Nephron (organoid): ENCODE results near the gene MS4A14.

ENCODE experiments used
- H3K27ac Mint-ChIP-seq, 3 experiments: 2 replicates each; pipeline ENCODE4 v1.8.0; 2020; ENCODE audit warnings: mixed read lengths in 3 of 3, mild to moderate bottlenecking in 2 of 3, moderate library complexity in 1 of 3
- H3K27me3 Mint-ChIP-seq: 2 replicates; pipeline ENCODE4 v1.8.0; 2021; ENCODE audit warnings: low read depth, mild to moderate bottlenecking, moderate library complexity, mixed read lengths
- H3K36me3 Mint-ChIP-seq: 2 replicates; pipeline ENCODE4 v1.8.0; 2020; ENCODE audit warnings: low read depth, mixed read lengths
- H3K4me1 Mint-ChIP-seq: 2 replicates; pipeline ENCODE4 v1.8.0; 2020; ENCODE audit warnings: mixed read lengths
- H3K4me3 Mint-ChIP-seq, 3 experiments: 2 replicates each; pipeline ENCODE4 v1.8.0; 2020; ENCODE audit warnings: mild to moderate bottlenecking in 3 of 3, mixed read lengths in 3 of 3, moderate library complexity in 2 of 3
- H3K9me3 Mint-ChIP-seq: 2 replicates; pipeline ENCODE4 v1.8.0; 2020; ENCODE audit warnings: mixed read lengths
- CTCF ChIP-seq, 3 experiments: fragments of 200-600 bp; sonication (generic); IDR thresholded peaks; one replicate each; pipeline ENCODE4 v1.5.0; 2021; ENCODE audit warnings: antibody characterized with exemption in 3 of 3; ENCODE audit not compliant: unreplicated experiment in 3 of 3

Gene MS4A14

GRCh38 chr11:60370811-60371298 is 25.4 kb upstream of the MS4A14 start:
- Mint-ChIP-seq H3K27me3 (peaks cover 4% of the 10 kb centered on the region), H3K9me3 (no peaks in the 10 kb centered on the region), H3K27ac (no peak overlapping the region), H3K4me1 (peaks cover 4% of the 10 kb centered on the region), H3K4me3 (no peak overlapping the region), H3K36me3 (no peaks in the 10 kb centered on the region)
- no peak for TF ChIP-seq CTCF (IDR thresholded peaks at IDR 0.05; ENCODE audit: unreplicated experiment in 3 of 3)

GRCh38 chr11:60371386-60371785 is 24.9 kb upstream of the MS4A14 start:
- no peaks in the 10 kb centered on the region for H3K9me3 Mint-ChIP-seq
- peaks cover 4% of the 10 kb centered on the region for H3K27me3 Mint-ChIP-seq
- H3K27ac Mint-ChIP-seq, result no peak overlapping the region
- no peak for TF ChIP-seq CTCF (IDR thresholded peaks at IDR 0.05; ENCODE audit: unreplicated experiment in 3 of 3)
- H3K4me1 Mint-ChIP-seq, result peaks cover 4% of the 10 kb centered on the region
- no peak overlapping the region for H3K4me3 Mint-ChIP-seq
- no peaks in the 10 kb centered on the region for H3K36me3 Mint-ChIP-seq

- H3K4me1 Mint-ChIP-seq, result peaks cover 4% of the 10 kb centered on the region
- H3K9me3 Mint-ChIP-seq, result no peaks in the 10 kb centered on the region
- H3K36me3 Mint-ChIP-seq, result no peaks in the 10 kb centered on the region
- no peak for TF ChIP-seq CTCF (IDR thresholded peaks at IDR 0.05; ENCODE audit: unreplicated experiment in 3 of 3)
- peaks cover 4% of the 10 kb centered on the region for H3K27me3 Mint-ChIP-seq
- H3K27ac Mint-ChIP-seq, result no peak overlapping the region
- H3K4me3 Mint-ChIP-seq, result no peak overlapping the region
Observed at GRCh38 chr11:60371854-60372253, 24.4 kb upstream of the MS4A14 start.

- H3K4me3 Mint-ChIP-seq, result no peak overlapping the region
- H3K4me1 Mint-ChIP-seq, result peaks cover 4% of the 10 kb centered on the region
- no peak overlapping the region for H3K27ac Mint-ChIP-seq
- H3K9me3 Mint-ChIP-seq, result no peaks in the 10 kb centered on the region
- no peaks in the 10 kb centered on the region for H3K36me3 Mint-ChIP-seq
- H3K27me3 Mint-ChIP-seq, result peaks cover 4% of the 10 kb centered on the region
- no peak for TF ChIP-seq CTCF (IDR thresholded peaks at IDR 0.05; ENCODE audit: unreplicated experiment in 3 of 3)
Observed at GRCh38 chr11:60372767-60373166, 23.5 kb upstream of the MS4A14 start.

- Mint-ChIP-seq H3K27ac (no peak overlapping the region), H3K27me3 (peaks cover 4% of the 10 kb centered on the region), H3K36me3 (no peaks in the 10 kb centered on the region), H3K4me3 (no peak overlapping the region), H3K9me3 (no peaks in the 10 kb centered on the region), H3K4me1 (peaks cover 7% of the 10 kb centered on the region)
- TF ChIP-seq CTCF (IDR thresholded peaks at IDR 0.05; ENCODE audit: unreplicated experiment in 3 of 3), result no peak
Observed at GRCh38 chr11:60375316-60375715, 20.9 kb upstream of the MS4A14 start.

- no peak overlapping the region for H3K4me3 Mint-ChIP-seq
- no peaks in the 10 kb centered on the region for H3K9me3 Mint-ChIP-seq
- no peaks in the 10 kb centered on the region for H3K36me3 Mint-ChIP-seq
- H3K4me1 Mint-ChIP-seq, result peaks cover 3% of the 10 kb centered on the region
- H3K27ac Mint-ChIP-seq, result no peak overlapping the region
- TF ChIP-seq CTCF (IDR thresholded peaks at IDR 0.05; ENCODE audit: unreplicated experiment in 3 of 3), result no peak
- H3K27me3 Mint-ChIP-seq, result peaks cover 4% of the 10 kb centered on the region
Observed at GRCh38 chr11:60376601-60377000, 19.7 kb upstream of the MS4A14 start.
